HEK293T (cell line): ENCODE measurements around the gene STARD9.

Experiments used
- CTBP1 ChIP-seq: fragments of 450-650 bp; IDR thresholded peaks from 2 replicates; pipeline ENCODE4 v1.6.1; 2016; ENCODE audit warnings: borderline replicate concordance
- ELF4 ChIP-seq: fragments of 450-650 bp; IDR thresholded peaks from 2 replicates; pipeline ENCODE4 v1.6.1; 2017; ENCODE audit warnings: antibody characterized with exemption
- FOXK2 ChIP-seq: fragments of 450-650 bp; IDR thresholded peaks from 2 replicates; pipeline ENCODE4 v1.6.1; 2016; ENCODE audit warnings: mild to moderate bottlenecking
- LEF1 ChIP-seq: fragments of 450-650 bp; IDR thresholded peaks from 2 replicates; pipeline ENCODE4 v1.6.1; 2017; ENCODE audit warnings: mild to moderate bottlenecking, borderline replicate concordance
- SP1 ChIP-seq: fragments of 450-650 bp; IDR thresholded peaks from 2 replicates; pipeline ENCODE4 v1.6.1; 2017
- SUZ12 ChIP-seq: fragments of 450-650 bp; IDR thresholded peaks from 2 replicates; pipeline ENCODE4 v1.6.1; 2016; ENCODE audit warnings: mild to moderate bottlenecking

DNA sequence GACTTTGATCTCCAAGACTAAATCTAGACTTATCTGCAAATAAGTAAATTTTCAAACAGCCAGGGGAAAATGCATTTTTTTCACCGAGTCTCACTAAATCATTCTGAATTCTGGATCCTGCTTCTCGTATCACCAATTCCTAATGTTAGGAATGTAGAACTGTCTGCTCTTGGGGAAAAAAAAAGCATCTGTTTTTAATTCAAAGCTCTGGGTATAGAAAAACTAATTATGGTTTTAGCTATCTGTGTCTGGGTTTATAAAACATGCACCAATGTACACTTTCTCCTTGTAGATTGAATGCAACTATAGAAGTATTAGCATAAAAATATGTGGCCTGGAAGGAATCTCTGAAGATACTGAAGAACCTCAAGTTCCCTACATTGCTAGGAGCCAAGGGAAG, 166.3 kb downstream of the STARD9 start:
- TF ChIP-seq SUZ12 = no peak
- TF ChIP-seq FOXK2 = no peak
- TF ChIP-seq ELF4 = no peak
- no peak for TF ChIP-seq SP1
- no peak for TF ChIP-seq CTBP1
- no peak for TF ChIP-seq LEF1
